GM12892 (cell line): ENCODE data around the gene CRMP1.

Source experiments
- POLR2A ChIP-seq: IDR thresholded peaks from 2 replicates; pipeline ENCODE4 v1.6.1; 2011; ENCODE audit warnings: low read depth, low read length, control low read depth
- POLR2AphosphoS5 ChIP-seq: IDR thresholded peaks from 2 replicates; pipeline ENCODE4 v1.6.1; 2011; ENCODE audit warnings: low read depth, low read length, control low read depth

DNA sequence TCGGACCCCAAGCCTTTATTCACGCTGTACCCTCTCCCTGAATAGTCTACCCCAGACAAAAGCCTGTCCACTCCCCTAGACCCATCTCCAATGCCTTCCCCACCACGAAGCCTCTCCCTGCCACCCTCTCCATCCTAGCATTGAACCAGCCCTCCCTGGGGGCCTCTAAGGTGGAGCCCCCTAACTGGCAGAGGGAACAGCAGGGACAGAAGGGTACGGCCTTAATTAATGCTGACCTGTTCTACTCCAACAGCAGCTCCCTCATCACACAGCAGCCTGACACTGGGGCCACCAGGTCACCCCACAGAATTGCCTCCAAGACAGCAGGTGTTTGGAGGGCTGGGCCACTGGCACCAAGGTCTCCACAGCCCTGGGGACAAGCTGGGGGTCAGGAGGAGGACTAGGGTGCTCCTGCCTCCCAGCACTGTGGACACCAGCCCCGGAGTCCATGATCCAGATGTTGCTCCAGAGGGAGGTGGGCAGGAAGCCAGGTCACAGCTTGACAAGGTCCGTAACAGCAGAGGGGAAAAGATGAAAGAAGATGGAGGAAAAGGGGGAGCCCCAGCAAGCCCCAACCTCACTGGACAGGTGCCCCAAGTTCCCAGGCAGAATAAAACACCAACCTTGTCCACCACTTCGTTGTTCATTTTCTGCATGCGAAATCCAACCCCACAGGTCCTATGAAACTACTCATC lies 3.7 kb downstream of the CRMP1 start:
- TF ChIP-seq POLR2AphosphoS5: no peak
- TF ChIP-seq POLR2A: no peak
